Stimulated activated CD8-positive, alpha-beta memory T cell treated with anti-CD3 and anti-CD28 coated beads, Interleukin-12 subunit alpha, Interleukin-12 subunit beta, amount 100 ng/mL, for 4 hours (primary cell): ENCODE results near the gene FRMD4B.

Experiments used
- DNase-seq: peaks from one replicate; pipeline ENCODE4 v3.0.0-alpha.2; 2020; ENCODE audit warnings: low read depth

The FRMD4B gene

DNA sequence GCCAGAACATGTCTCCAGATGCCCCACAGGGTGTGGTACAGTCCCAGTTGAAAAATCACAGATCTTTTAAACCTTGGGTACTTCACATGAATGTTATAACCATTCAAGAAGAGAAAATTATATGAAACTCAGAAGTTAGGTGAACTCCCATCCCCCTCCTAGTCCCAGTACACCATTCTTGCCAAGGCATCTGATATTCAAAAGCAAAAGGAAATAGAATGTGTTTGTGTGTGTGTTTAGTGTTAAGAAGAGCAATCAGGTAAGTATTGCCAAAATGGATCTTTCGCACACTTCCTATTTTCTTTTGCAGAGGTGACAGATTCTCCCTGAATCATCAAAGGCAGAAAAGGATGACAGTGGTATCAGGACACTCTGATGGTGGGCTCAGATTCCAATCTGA, 219.4 kb downstream of the FRMD4B start:
- no peak for DNase-seq

DNA sequence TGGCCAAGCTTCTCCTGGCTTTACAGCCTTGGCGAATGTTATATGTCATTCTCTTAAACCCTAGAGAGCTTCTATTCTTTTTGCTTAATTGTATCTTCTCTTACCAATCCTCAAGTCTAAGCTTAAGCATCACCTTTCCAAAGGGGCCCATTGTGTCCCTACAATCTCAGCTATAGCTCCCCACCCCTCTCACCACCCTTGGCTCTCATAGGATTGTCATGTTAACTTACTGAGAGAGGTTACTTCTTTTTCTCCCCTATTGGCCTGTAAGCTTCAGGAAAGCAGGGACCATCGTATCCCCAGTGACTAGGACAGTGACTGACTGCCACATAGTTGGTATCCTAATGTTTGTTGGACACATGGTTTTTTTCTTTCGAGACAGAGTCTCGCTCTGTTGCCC, 220.1 kb downstream of the FRMD4B start:
- DNase-seq = no peak

DNA sequence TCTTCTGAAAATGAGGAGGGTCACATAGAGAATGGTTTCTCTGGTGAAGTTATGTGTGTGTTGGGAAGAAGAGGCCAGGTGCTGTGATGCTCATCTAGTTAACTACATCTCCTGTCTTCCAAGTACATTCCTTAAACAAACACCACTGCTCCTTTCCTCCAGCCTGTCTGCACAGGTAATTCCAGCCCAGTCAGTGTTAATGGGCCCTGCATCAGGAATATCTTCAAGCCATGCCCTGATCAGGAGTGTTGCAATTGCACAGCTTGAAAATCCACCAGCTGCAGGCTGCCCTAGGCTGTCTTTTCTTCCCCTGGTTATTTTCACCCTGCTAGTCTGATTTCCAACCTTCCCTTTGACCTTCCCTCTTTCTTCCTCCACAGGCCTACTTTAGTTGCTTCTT, 221.6 kb downstream of the FRMD4B start:
- DNase-seq = no peak

DNA sequence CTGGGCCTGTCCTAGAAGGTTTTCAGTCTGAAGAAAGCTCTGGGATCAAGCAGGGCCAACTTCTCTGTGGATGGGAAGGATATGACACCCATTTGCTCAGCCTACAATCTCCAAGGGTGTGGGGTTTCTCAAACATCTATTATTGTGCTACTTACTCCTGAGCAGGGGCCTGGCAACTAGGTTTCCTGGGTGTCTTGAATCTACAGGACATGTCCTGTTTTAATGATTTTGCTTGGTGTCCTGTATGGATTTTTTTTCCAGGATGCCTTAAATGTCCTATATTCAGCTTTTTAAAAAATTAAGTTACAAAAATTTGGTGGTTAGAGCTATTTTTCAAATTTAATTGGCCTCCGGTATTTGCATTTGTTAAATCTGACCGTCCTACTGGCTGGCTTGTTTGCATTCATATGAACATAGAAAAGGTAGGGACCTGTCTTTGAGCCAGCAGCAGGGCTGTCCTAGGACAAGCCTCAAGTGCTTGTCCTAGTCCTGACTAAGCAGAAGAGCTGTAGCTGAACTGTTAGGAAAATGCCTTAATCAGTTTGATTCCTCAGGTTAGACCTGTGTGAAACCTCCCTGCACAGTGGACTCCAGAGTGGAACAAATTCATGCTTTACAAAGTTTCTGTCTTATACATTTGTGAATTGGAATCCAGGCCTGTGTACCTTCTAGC, 223.4 kb downstream of the FRMD4B start:
- DNase-seq = no peak

DNA sequence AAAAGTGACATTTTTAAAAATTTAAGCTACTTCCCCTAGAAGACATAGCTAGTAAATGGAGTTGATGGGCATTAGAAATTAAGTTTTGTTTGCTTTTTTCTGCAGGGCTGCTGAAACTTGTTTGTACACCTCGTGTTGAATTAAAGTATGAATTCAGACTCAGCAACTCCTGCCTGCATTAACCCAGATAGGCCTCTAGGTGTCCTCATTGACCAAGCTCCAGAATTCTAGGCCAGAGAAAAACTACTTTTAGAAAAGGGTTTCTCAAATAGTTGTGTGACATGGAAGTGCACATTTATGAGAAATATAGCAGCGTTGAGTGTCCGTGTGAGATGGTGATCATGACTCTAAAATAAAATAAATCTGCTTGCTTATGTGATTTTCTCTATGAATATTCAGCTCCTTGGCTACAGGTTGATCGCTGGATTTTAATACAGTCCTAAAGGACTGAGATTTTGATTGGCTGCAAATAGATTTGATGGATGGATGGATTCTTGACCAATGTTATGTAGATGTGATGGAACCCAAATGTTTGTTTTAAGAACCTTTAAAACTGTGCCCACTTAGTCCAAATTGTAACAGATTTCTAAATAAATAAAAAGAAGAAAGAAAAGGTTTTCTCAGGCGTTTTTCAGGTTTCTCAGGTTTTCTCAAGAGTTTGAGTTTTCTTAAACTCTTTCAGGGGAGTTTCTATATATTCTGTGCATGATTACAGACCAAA, 224.1 kb downstream of the FRMD4B start:
- DNase-seq = no peak

DNA sequence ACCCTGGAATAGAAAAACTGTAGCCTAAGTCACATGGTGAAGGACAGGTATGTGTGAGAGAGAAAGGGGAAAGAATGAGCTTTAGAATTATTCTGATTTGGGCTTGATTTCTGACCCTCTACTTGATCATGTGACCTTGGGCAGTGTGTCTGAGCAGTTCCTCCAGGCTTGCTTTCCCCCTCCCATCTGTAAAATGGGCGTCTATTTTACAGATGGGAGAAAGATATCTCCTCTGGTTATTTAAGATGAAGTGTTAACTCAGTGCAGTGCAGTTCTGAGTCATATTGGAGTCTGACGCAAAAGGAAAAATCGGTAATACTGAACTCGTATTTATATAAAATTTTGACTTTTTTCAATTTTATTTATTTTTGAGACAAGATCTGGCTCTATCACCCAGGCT, 225.4 kb downstream of the FRMD4B start:
- no peak for DNase-seq

DNA sequence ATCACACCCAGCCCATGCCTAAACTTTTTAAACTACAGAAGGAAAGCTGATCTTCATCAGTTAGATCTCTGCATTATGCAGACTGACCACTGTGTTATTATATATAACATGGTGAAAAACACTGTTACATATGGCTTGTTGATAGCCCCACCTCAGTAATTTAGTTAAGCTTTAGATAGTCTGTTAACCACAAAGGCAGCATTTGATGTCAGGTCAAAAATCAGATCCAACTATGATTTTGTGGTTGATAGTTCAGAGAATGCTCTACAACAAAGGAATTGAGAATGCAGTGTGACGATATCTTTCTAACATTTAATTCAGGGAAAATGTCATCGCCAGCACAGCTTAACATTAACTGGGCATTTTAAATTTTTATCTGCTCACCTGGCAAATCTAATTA, 225.8 kb downstream of the FRMD4B start:
- no peak for DNase-seq

DNA sequence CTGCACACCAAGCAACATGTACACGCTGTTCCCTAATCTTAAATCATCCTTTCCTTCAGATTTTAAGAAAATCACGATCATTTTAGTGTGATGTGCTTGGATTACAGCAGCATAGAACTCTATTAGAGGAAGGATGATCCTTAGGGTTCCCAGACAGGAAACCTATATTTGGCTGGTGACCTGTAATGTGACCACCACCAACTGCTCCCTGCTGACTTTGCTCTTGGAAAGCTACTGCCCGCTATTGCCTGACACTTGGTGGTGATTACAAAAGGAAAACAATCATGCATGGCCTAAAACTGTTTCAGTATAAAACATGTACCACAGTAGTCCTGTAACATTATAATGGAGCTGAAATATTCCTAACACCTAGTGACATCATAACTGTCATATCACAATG, 236.3 kb downstream of the FRMD4B start:
- DNase-seq = no peak

DNA sequence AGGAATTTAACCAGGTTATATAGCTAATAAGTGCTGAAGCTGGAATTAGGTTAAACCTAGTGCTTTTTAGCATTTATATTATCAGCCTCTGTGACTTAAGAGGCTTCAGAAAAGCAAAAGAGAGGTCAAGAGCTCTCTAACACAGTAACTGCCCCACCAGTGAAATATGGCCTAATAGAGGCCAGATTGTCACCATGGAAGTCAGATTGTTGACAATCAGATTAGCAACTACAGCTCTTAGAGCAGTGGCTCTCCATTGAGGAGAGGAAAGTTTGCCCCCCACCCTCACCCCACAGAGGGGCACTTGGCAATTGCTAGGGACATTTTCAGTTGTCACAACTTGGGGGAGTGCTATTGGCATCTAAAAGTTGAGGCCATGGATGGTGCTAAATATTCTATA, 240.2 kb downstream of the FRMD4B start:
- no peak for DNase-seq

DNA sequence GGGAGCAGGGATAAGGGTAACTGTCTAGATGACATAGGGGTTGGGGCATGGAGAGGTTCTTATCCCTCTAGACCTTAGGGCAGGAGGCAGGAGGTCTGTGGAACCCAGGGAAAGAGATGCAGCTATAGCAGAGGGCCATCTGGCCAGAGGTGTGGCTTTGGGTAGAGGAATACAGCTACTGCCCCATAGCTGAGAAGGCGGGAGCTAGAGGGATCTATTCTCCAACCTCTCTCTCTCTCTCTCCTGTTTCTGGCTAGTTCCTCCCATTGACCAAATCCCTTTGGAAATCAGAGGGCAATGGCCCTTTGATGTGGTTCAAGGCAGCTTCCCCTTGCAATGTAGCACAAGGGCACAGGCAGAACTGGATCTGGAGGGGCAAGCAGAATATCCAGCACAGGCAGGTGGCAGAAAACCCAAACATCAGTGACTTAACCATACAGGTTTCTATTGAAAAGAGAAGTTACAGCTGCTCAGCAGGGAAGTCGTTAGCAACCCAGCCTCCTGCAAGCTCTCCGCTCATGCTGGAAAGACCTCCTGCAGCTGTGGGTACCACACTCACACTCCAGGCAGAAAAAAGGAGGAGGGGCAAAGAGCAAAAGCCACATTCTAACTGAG, 241.2 kb downstream of the FRMD4B start:
- no peak for DNase-seq

DNA sequence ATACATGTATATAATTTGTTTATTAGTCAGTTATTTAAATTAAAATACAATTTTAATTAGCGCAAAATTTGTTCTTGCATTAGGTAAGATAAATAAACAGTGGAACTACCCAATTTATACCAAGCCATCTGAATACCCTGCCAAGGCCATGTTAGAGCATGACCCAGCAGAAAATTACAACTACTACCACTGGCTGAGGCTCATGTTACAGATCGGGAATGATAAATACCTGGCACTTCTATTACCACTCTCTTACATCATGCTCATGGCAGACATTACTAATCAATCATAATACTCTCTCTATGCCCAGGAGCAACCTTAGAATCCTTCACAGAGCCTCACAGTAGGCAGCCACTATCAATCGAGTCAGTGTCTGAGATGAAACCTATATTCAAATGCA, 242.3 kb downstream of the FRMD4B start:
- no peak for DNase-seq

DNA sequence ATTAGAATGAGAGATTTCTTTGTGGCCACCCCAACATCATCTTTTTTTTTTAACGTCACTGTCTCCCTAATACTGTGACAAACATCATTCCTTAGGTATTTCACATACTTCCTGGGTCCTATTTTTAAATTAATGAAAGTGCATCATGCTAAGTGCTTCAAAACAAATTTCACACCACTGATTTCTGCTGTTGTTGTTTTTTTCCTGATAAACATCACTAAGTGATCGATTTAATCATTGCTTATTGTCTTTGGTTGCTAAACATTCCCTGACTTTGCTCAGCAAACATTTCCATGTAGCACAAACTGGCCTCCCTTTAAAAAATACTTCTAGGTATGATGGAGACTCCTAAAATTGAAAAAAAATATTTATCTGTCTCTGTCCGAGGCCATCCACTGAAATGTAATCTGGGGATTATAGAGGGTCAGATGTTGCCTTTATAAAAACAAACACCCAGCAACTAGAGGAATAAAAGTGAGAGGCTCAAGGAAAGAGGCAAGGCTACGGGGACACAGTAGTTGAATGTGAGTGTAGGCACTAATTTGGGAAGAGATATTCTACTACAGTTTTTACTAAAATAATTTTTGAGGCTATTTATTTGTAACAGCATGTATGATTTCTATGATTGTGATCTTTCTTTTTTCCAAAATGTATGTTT, 243.0 kb downstream of the FRMD4B start:
- no peak for DNase-seq

DNA sequence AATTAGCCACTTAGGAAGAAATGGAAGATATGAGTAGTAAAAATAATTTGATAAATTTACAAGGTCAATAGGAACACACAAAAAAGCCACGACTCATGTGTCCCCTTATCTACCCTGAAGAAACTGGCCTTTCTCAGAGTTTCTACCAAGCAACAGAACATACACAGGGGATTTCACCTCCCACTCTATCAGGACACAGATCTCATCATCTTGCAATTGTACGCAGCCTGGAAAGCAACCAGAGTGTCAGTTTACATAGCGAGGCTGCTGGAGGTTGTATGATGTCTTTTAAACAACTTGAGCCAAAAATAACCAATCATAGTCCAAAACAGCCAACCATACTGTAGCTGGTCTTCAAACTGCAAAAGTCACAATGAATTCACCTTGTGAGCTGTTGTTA, 243.8 kb downstream of the FRMD4B start:
- DNase-seq = no peak

DNA sequence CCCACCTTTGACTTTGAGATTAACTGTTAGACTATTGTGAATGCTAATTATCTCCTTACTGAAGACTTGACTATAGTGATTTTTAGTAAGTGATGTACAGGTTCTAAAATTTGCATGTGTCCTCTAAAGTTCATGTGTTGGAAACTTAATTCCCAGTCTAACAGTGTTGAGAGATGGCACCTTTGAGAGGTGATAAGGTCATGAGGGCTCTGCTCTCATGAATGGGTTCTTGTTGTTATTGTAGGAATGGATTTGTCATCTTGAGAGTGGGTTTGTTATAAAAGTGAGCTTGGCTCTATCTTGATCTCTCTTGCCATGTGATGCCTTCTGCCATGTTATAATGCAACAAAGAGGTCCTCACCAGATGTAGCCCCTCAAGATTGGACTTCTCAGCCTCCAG, 244.6 kb downstream of the FRMD4B start:
- no peak for DNase-seq

DNA sequence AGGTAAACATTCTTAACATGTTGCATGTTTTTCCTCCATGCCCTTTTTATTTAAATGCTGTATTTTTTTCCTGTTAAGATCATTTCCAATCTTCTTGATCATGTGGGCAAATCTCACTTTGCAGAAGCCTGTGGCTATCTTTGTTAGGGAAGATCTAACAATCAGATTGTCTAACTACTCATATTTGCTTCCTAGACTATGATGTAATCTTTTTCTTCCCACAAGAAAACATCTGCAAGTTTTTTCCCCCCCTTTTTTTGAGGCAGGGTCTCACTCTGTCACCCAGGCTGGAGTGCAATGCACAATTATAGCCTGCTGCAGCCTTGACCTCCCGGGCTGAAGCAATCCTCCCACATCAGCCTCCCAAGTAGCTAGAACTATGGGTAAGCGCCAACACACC, 248.5 kb downstream of the FRMD4B start:
- DNase-seq = no peak

DNA sequence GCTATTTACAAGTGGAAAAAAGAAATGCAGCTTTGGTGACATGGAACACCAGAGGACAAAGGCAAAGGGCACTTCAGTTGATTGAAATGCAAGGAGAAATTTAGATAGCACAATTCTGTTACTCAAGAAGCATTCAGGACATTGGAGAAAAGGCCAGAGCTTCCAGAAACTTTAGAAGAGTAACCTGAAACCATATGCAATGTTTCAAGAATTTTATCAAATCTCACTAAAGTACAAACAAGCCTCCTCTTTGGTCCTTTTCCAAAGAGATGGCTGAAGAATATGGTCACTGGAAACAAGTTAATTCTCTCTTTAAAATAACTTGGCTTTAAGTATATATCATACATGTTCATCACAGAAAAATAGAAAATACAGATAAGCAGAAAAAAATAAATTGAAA, 248.9 kb downstream of the FRMD4B start:
- no peak for DNase-seq

DNA sequence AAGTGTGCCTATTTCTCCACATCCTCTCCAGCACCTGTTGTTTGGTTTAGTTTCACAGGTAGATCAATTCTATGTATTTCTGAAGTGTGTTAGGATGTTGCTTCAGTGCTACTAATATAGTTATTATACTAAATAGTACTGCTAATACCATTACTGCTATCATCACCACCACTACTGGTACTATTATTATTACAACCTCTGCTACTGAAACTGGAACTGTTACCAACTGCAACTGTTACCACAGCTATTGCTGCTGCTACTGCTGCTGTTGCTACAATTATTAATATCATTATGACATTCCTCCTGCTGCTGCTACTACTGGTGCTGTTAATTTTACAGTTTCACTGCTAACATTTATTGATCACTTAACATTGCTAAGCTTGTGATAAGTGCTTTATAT, 255.2 kb downstream of the FRMD4B start:
- no peak for DNase-seq

DNA sequence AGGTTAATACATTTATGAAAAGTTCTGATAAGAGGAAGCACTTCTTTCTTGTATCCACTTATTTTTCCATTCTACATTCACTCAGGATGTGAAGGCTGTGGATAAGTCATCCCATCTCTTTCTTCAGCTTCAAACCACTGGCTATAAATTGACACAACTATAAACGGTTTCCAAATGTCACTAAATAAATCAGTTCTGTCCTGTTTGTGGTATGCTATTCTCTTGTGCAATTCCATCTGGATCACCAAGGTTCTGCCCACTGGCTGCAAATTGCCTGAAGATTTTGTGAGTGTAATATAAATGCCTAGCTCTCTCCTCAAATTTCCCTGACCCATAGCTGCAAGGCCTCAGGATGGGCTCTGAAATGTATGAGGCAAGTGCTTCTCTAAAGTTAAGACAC, 256.4 kb downstream of the FRMD4B start:
- DNase-seq = no peak

DNA sequence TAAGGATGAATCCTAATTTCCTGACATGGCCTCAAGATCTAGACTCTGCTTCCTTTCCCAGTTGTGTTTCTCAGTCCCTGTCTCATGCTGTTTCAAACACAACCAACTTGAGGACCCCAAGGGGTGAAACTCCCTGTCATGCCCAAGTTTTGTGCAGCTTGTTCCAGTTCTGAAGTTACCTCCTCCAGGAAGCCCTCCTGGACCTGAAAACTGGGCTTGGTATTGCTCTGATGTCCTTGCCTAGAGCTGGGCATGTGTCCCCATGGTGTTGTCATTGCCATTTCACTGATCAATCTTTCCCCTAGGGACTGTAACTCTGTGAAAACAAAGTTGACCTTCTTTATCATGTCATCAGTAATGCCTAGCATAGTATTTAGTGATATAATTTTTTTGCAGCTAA, 257.4 kb downstream of the FRMD4B start:
- no peak for DNase-seq

DNA sequence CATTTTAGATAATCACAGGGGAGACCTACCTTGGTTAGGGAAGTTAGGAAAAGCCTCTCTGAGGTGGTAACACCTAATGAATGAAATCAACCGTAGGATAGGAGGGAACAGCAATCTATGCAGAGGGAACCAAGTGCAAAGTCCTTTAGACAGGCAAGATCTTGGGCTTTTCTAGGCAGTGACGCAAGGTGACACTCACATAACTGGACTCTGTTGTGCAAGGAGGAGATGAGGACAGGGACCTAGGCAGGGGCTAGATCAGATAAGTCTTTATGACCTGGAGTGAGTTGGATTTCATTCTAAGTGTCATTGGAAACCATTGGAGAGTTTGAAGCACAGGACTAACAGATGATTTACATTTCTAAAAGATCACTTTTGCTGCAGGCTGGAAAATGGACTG, 258.9 kb downstream of the FRMD4B start:
- DNase-seq = no peak

DNA sequence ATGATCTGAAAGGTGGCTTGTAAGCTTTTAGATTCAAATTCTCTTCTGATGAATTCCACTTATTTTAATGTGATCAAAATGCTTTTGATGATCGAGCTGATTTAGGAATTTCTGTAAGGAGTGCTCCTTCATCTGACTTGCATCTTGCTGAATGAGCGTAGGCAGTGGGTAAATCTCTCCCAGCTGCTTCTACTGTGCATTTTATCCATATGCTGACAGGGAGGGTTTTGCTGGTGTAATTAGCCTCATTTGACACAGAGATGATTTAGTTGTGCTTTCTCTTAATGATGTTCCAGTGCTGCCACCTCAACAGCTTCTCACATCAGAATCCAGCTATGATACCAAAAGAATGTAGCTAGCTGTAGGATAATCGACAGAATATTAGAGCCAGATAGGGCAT, 259.7 kb downstream of the FRMD4B start:
- no peak for DNase-seq

DNA sequence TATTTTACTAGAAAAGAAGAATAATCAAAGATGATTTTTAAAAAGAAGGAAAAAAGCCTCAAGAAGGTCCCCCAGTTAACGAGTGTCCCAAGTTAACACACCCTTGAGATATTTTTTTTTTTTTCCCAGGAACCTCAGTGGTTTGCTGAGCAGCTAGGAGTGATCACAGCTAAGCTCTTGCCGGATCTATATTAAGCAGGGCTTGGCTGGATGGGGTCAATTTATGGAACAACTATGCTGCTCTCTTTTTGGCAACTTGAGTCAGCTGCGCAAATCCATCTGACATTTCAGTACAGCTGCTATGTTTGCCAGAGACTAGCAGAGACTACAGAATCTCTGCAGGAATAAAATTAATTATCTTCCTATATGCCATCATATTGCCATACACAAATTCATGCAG, 263.5 kb downstream of the FRMD4B start, which contains the start of gene LMOD3:
TSS of gene LMOD3 (minus strand) at position 193 of the 400 bp plus-strand sequence. CDS start 209 bp downstream, outside the sequence.
- no peak for DNase-seq

DNA sequence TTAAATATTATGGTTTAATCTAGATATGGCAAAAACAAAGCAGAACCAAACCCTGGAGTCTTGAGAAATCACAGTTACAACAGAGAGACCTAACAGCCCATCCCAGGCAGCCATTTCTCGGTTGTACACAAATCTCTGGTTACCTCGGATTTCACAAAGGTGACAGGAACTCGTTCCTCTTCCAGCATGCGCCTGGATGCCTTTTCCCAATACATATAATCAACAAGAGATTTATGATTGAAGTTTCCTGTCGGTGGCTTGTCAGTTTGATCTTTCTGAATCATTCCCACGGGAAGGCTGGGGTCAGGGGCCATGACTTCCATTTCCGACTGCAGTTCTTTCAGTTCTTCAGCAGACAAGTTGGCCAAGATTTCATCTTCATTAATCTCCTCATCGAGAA, 263.9 kb downstream of the FRMD4B start:
- no peak for DNase-seq
